ENCODE measurements around the gene NBEAL2.

The NBEAL2 gene

GRCh38 chr3:46974421-46975171 lies 4.9 kb upstream of the NBEAL2 start:
- Histone ChIP-seq H3K9me3 (ENCODE audit: control insufficient read depth in 2 of 2, low read length in 2 of 2) (no peaks in the 10 kb centered on the region), H3K27ac (ENCODE audit: low read depth in 2 of 2, low read length in 2 of 2) (no peak overlapping the region), H3K27me3 (ENCODE audit: control insufficient read depth in 2 of 2, insufficient read depth in 2 of 2, low read length in 2 of 2) (no peaks in the 10 kb centered on the region), H3K9ac (ENCODE audit: low read depth in 1 of 2, low read length in 2 of 2) (no peak overlapping the region), H3K4me1 (ENCODE audit: control insufficient read depth in 2 of 2, insufficient read depth in 2 of 2, low read length in 2 of 2) (peaks cover 30 to 38% of the 10 kb centered on the region in 2 donors), H3K4me3 (ENCODE audit: low read length in 2 of 2) (peak overlapping the region in 1 of 2 donors; percentile 20), H3K36me3 (ENCODE audit: control insufficient read depth in 2 of 2, insufficient read depth in 2 of 2, low read length in 2 of 2) (peaks cover 0 to 3% of the 10 kb centered on the region in 2 donors)

DNA sequence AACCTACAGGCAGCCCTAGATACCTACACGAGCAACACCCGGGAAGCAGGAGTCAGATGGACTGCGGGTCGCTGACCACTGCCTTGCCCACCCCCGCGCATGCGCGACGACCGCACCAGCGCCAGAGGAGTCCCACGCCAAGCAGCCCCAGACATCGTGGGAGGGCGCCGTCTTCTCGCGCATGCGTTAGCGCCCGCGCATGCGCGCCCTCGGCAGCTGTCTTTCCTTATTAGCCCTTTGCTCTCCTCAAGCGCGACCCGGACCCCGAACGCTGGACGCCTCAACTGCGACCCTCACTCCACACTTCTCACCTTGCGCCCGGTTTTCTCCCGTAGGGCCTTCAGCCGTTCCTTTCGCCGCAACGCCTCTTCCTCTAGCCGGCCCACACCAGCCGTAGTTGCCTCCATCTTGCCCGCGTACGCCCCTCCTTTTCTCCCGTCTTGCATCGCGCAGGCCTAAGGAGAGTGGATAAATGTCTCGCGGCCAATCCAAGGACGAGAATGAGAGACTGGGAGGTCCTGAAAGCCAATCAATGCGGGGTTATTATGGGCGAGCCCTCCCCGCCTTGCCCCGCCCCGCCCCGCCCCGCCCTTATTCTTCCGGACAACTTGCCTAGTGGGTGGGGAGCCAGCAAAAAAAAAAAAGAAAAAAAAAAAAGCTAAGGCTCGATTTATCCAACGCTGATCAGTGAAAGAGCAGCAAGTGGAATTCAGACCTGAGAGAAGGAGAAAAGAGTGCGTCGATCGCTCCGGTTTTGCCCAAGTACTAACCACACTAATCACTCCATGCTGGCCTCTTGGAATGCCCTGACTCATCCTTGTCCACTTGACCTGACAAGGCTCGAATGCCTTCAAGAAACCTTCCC lies 2.9 kb upstream of the NBEAL2 start, which contains the start of gene CCDC12:
TSS of gene CCDC12 (minus strand) at position 420 of the 865 bp plus-strand sequence. CDS start at position 407, 13 bp downstream.
- H3K4me3 ChIP-seq (ENCODE audit: low read length in 2 of 2): peak within 1 kb of the TSS; percentile 99
- H3K9ac ChIP-seq (ENCODE audit: low read depth in 1 of 2, low read length in 2 of 2): peak within 1 kb of the TSS; percentile 92 to 99
- peaks cover 27 to 35% of the 10 kb centered on the region in 2 donors for H3K4me1 ChIP-seq (ENCODE audit: control insufficient read depth in 2 of 2, insufficient read depth in 2 of 2, low read length in 2 of 2)
- peaks cover 0 to under 1% of the 10 kb centered on the region in 2 donors for H3K36me3 ChIP-seq (ENCODE audit: control insufficient read depth in 2 of 2, insufficient read depth in 2 of 2, low read length in 2 of 2)
- H3K27ac ChIP-seq (ENCODE audit: low read depth in 2 of 2, low read length in 2 of 2): peak within 1 kb of the TSS; percentile 90 to 93
- no peaks in the 10 kb centered on the region for H3K9me3 ChIP-seq (ENCODE audit: control insufficient read depth in 2 of 2, low read length in 2 of 2)
- no peaks in the 10 kb centered on the region for H3K27me3 ChIP-seq (ENCODE audit: control insufficient read depth in 2 of 2, insufficient read depth in 2 of 2, low read length in 2 of 2)

DNA sequence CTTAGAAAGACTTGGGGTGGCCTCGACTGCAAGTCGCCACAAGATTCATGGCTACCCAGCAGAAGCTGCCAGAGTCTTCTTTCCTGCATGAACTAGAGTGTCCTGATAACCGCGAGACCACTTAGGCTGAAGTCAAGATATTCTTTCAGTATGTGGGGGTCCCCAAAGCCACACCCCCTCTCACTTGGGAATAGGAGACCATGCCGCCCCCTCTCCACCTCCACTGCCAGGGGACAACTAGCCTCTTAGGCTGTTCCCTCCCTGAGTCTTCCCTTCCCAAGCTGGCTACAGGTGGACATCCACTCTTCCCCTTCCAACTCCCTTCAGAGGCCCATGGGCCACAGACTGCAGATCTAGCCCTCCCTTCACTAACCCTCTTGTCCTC lies 1.7 kb upstream of the NBEAL2 start:
- no peaks in the 10 kb centered on the region for H3K9me3 ChIP-seq (ENCODE audit: control insufficient read depth in 2 of 2, low read length in 2 of 2)
- H3K9ac ChIP-seq (ENCODE audit: low read depth in 1 of 2, low read length in 2 of 2): no peak overlapping the region
- H3K27me3 ChIP-seq (ENCODE audit: control insufficient read depth in 2 of 2, insufficient read depth in 2 of 2, low read length in 2 of 2): no peaks in the 10 kb centered on the region
- H3K27ac ChIP-seq (ENCODE audit: low read depth in 2 of 2, low read length in 2 of 2): peak overlapping the region in 1 of 2 donors; percentile 2
- H3K4me1 ChIP-seq (ENCODE audit: control insufficient read depth in 2 of 2, insufficient read depth in 2 of 2, low read length in 2 of 2): peaks cover 34 to 43% of the 10 kb centered on the region in 2 donors
- H3K4me3 ChIP-seq (ENCODE audit: low read length in 2 of 2): no peak overlapping the region
- no peaks in the 10 kb centered on the region for H3K36me3 ChIP-seq (ENCODE audit: control insufficient read depth in 2 of 2, insufficient read depth in 2 of 2, low read length in 2 of 2)

DNA sequence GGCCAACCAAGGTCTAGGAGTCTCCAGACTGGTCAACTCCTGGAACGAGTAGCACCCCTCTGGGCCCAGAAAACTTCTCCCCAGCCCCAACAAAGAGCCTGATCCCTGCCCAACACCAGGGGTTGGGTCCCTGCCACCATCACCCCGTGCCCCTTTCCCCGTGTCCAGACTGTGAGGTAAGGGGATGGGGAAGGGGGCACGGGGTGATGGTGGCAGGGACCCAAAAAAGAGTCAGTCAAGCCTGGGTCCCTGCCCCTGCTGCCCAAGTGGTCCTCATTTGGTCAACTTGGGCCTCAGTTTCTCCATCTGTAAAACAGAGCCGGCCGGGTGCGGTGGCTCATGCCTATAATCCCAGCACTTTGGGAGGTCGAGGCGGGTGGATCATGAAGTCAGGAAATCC lies 1.1 kb upstream of the NBEAL2 start:
- Histone ChIP-seq H3K4me3 (ENCODE audit: low read length in 2 of 2) (no peak overlapping the region), H3K27ac (ENCODE audit: low read depth in 2 of 2, low read length in 2 of 2) (no peak overlapping the region)

GRCh38 chr3:46979958-46980497 lies 562 bp downstream of the NBEAL2 start:
- no peaks in the 10 kb centered on the region for H3K9me3 ChIP-seq (ENCODE audit: control insufficient read depth in 2 of 2, low read length in 2 of 2)
- H3K4me1 ChIP-seq (ENCODE audit: control insufficient read depth in 2 of 2, insufficient read depth in 2 of 2, low read length in 2 of 2): peaks cover 27 to 42% of the 10 kb centered on the region in 2 donors
- peak overlapping the region; percentile 89 to 90 for H3K27ac ChIP-seq (ENCODE audit: low read depth in 2 of 2, low read length in 2 of 2)
- peak overlapping the region; percentile 68 to 97 for H3K9ac ChIP-seq (ENCODE audit: low read depth in 1 of 2, low read length in 2 of 2)
- H3K27me3 ChIP-seq (ENCODE audit: control insufficient read depth in 2 of 2, insufficient read depth in 2 of 2, low read length in 2 of 2): no peaks in the 10 kb centered on the region
- no peaks in the 10 kb centered on the region for H3K36me3 ChIP-seq (ENCODE audit: control insufficient read depth in 2 of 2, insufficient read depth in 2 of 2, low read length in 2 of 2)
- H3K4me3 ChIP-seq (ENCODE audit: low read length in 2 of 2): peak overlapping the region; percentile 81 to 89

More for the DNA sequence above, 1.1 kb upstream of the NBEAL2 start:
- Histone ChIP-seq H3K9ac (ENCODE audit: low read depth in 1 of 2, low read length in 2 of 2) (peak overlapping the region in 1 of 2 donors; percentile 97), H3K4me1 (ENCODE audit: control insufficient read depth in 2 of 2, insufficient read depth in 2 of 2, low read length in 2 of 2) (peaks cover 36 to 46% of the 10 kb centered on the region in 2 donors), H3K9me3 (ENCODE audit: control insufficient read depth in 2 of 2, low read length in 2 of 2) (no peaks in the 10 kb centered on the region), H3K27me3 (ENCODE audit: control insufficient read depth in 2 of 2, insufficient read depth in 2 of 2, low read length in 2 of 2) (no peaks in the 10 kb centered on the region), H3K36me3 (ENCODE audit: control insufficient read depth in 2 of 2, insufficient read depth in 2 of 2, low read length in 2 of 2) (no peaks in the 10 kb centered on the region)

- H3K4me1 ChIP-seq (ENCODE audit: control insufficient read depth in 2 of 2, insufficient read depth in 2 of 2, low read length in 2 of 2): peaks cover 37 to 57% of the 10 kb centered on the region in 2 donors
- H3K9me3 ChIP-seq (ENCODE audit: control insufficient read depth in 2 of 2, low read length in 2 of 2): no peaks in the 10 kb centered on the region
- no peaks in the 10 kb centered on the region for H3K27me3 ChIP-seq (ENCODE audit: control insufficient read depth in 2 of 2, insufficient read depth in 2 of 2, low read length in 2 of 2)
- H3K9ac ChIP-seq (ENCODE audit: low read depth in 1 of 2, low read length in 2 of 2): peak overlapping the region; percentile 49 to 64
- peak overlapping the region; percentile 84 to 89 for H3K27ac ChIP-seq (ENCODE audit: low read depth in 2 of 2, low read length in 2 of 2)
- peak overlapping the region; percentile 30 to 63 for H3K4me3 ChIP-seq (ENCODE audit: low read length in 2 of 2)
- H3K36me3 ChIP-seq (ENCODE audit: control insufficient read depth in 2 of 2, insufficient read depth in 2 of 2, low read length in 2 of 2): no peaks in the 10 kb centered on the region
These were observed 2.5 kb downstream of the NBEAL2 start for GRCh38 chr3:46981932-46982471.

GRCh38 chr3:46982546-46982945 lies 3.1 kb downstream of the NBEAL2 start:
- Histone ChIP-seq H3K9ac (ENCODE audit: low read depth in 1 of 2, low read length in 2 of 2) (peak overlapping the region; percentile 55 to 56), H3K27ac (ENCODE audit: low read depth in 2 of 2, low read length in 2 of 2) (peak overlapping the region; percentile 84 to 89), H3K36me3 (ENCODE audit: control insufficient read depth in 2 of 2, insufficient read depth in 2 of 2, low read length in 2 of 2) (no peaks in the 10 kb centered on the region), H3K4me3 (ENCODE audit: low read length in 2 of 2) (peak overlapping the region in 1 of 2 donors; percentile 2), H3K27me3 (ENCODE audit: control insufficient read depth in 2 of 2, insufficient read depth in 2 of 2, low read length in 2 of 2) (no peaks in the 10 kb centered on the region), H3K4me1 (ENCODE audit: control insufficient read depth in 2 of 2, insufficient read depth in 2 of 2, low read length in 2 of 2) (peaks cover 42 to 58% of the 10 kb centered on the region in 2 donors), H3K9me3 (ENCODE audit: control insufficient read depth in 2 of 2, low read length in 2 of 2) (no peaks in the 10 kb centered on the region)

DNA sequence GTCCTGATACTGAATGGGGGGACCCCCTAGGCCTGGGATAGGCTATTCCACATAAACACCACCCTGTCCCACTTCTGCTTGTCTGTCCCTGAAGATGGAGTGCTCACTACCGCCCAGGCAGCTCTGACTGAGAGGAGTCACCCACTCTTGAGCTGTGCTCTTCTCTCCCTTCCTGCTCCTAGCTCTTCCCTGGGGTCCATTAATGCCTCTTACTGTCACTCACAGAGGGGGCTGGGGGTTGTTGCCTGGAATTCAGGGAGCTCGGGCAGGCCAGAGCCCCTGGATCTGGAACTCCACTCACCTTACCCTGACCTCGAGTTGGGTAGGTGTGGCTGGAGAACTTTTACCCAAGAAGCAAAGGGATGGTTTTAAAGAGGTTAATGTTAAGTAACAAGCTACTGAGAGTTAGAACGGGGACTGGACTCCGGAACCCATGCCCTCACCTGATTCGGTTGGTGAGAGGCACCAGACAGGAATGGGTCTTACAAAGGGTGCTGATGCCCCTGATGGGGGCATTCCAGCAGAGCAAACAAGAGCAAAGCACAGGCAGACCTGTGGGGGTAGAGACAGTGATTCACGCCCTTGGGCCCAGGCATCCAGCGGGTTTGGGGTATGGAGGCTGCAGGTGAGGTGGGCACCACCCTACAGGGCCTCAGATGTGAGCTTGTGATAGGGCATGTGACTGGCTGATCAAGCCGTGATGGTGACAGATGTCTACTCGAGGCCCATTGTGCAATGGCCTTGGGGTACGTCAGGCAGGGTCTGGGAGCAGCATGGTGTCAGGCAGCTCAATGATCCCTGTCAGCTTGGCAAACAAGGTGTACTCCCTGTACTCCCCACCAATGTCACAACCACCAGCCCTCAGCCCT lies 5.4 kb downstream of the NBEAL2 start:
- no peaks in the 10 kb centered on the region for H3K27me3 ChIP-seq (ENCODE audit: control insufficient read depth in 2 of 2, insufficient read depth in 2 of 2, low read length in 2 of 2)
- no peak overlapping the region for H3K27ac ChIP-seq (ENCODE audit: low read depth in 2 of 2, low read length in 2 of 2)
- H3K36me3 ChIP-seq (ENCODE audit: control insufficient read depth in 2 of 2, insufficient read depth in 2 of 2, low read length in 2 of 2): peaks cover 3 to 4% of the 10 kb centered on the region in 2 donors
- H3K4me3 ChIP-seq (ENCODE audit: low read length in 2 of 2): no peak overlapping the region
- no peak overlapping the region for H3K9ac ChIP-seq (ENCODE audit: low read depth in 1 of 2, low read length in 2 of 2)
- H3K9me3 ChIP-seq (ENCODE audit: control insufficient read depth in 2 of 2, low read length in 2 of 2): no peaks in the 10 kb centered on the region
- H3K4me1 ChIP-seq (ENCODE audit: control insufficient read depth in 2 of 2, insufficient read depth in 2 of 2, low read length in 2 of 2): peaks cover 43 to 56% of the 10 kb centered on the region in 2 donors

DNA sequence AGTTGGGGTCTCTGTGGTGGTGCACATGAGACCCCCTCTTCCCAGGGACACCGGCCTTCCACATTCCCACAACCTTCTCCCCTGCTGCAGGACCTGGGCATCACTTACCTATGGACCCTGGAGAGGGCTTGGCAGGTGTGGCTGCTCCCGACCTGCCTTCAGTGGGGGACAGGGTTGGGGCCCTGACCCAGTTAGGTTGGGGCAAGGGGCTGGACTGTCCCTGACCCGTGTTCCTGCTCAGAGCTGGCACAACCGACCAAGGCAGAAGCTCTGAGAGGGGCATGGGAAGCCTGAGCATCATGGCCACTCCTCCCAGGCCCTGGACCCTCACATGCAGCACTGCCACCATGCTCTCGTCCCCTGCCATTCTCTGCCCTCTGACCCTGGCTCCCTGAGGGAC lies 6.1 kb downstream of the NBEAL2 start:
- Histone ChIP-seq H3K36me3 (ENCODE audit: control insufficient read depth in 2 of 2, insufficient read depth in 2 of 2, low read length in 2 of 2) (peaks cover 3 to 5% of the 10 kb centered on the region in 2 donors), H3K4me1 (ENCODE audit: control insufficient read depth in 2 of 2, insufficient read depth in 2 of 2, low read length in 2 of 2) (peaks cover 37 to 51% of the 10 kb centered on the region in 2 donors), H3K27me3 (ENCODE audit: control insufficient read depth in 2 of 2, insufficient read depth in 2 of 2, low read length in 2 of 2) (no peaks in the 10 kb centered on the region), H3K9ac (ENCODE audit: low read depth in 1 of 2, low read length in 2 of 2) (peak overlapping the region in 1 of 2 donors; percentile 8), H3K9me3 (ENCODE audit: control insufficient read depth in 2 of 2, low read length in 2 of 2) (no peaks in the 10 kb centered on the region), H3K4me3 (ENCODE audit: low read length in 2 of 2) (no peak overlapping the region), H3K27ac (ENCODE audit: low read depth in 2 of 2, low read length in 2 of 2) (peak overlapping the region in 1 of 2 donors; percentile 24)

Measured in mucosa of rectum (tissue), 2 donors.